Fibroblast of lung (primary cell): ENCODE measurements around the gene IQGAP2. TPM values are rescaled to one million over a fixed set of nuclear protein-coding genes. Genes with fewer than 3 reads are reported as not detected.

Source experiments
- DNase-seq, 2 donors: peaks; one replicate each; pipeline versions ENCODE4 v3.0.0 to v3.0.0-alpha.2; 2010; ENCODE audit warnings: low read depth in 2 of 2
- H2AFZ ChIP-seq: 2 replicates; pipeline ENCODE4 v1.5.1; 2012; ENCODE audit warnings: low read length, control low read depth, inconsistent platforms
- H3K27ac ChIP-seq: 2 replicates; pipeline ENCODE4 v1.5.1; 2011; ENCODE audit warnings: low read length, control low read depth; ENCODE audit not compliant: insufficient read depth
- H3K27me3 ChIP-seq: 2 replicates; pipeline ENCODE4 v1.5.1; 2011; ENCODE audit warnings: mild to moderate bottlenecking, low read length; ENCODE audit not compliant: control insufficient read depth, insufficient read depth
- H3K36me3 ChIP-seq: 2 replicates; pipeline ENCODE4 v1.5.1; 2011; ENCODE audit warnings: low read length; ENCODE audit not compliant: control insufficient read depth, insufficient read depth
- H3K4me1 ChIP-seq: 2 replicates; pipeline ENCODE4 v1.5.1; 2011; ENCODE audit warnings: low read length; ENCODE audit not compliant: control insufficient read depth, insufficient read depth; ENCODE audit errors: extremely low read depth
- H3K4me2 ChIP-seq: 2 replicates; pipeline ENCODE4 v1.5.1; 2011; ENCODE audit warnings: low read length, control low read depth; ENCODE audit not compliant: insufficient read depth; ENCODE audit errors: extremely low read depth
- H3K4me3 ChIP-seq, 4 experiments: fragments of 200-600 bp in 1 of 4; sonication (generic) in 1 of 4; replicated peaks in 1 of 4; 2 replicates each; pipeline ENCODE4 v1.5.1; 2011 to 2016; ENCODE audit warnings: low read length in 4 of 4, low read depth in 3 of 4, mild to moderate bottlenecking in 3 of 4, control low read depth in 2 of 4, inconsistent platforms in 1 of 4, mixed read lengths in 1 of 4; ENCODE audit not compliant: insufficient read depth in 1 of 4; ENCODE audit errors: control extremely low read depth in 1 of 4
- H3K79me2 ChIP-seq: 2 replicates; pipeline ENCODE4 v1.5.1; 2012; ENCODE audit warnings: mild to moderate bottlenecking, low read length, inconsistent platforms; ENCODE audit not compliant: control insufficient read depth, insufficient read depth
- H3K9ac ChIP-seq: 2 replicates; pipeline ENCODE4 v1.5.1; 2011; ENCODE audit warnings: mild to moderate bottlenecking, low read length, control low read depth; ENCODE audit not compliant: insufficient read depth
- H3K9me3 ChIP-seq: 2 replicates; pipeline ENCODE4 v1.5.1; 2012; ENCODE audit warnings: low read depth, low read length; ENCODE audit not compliant: control insufficient read depth, insufficient read depth
- H4K20me1 ChIP-seq: 2 replicates; pipeline ENCODE4 v1.5.1; 2011; ENCODE audit warnings: low read length; ENCODE audit not compliant: control insufficient read depth, insufficient read depth; ENCODE audit errors: extremely low read depth
- CTCF ChIP-seq, 2 donors: IDR thresholded peaks in 1 of 2; conservative IDR thresholded peaks in 1 of 2; 1 replicate in 1 of 2; 2 replicates in 1 of 2; pipeline ENCODE4 v1.5.1; 2011 to 2012; ENCODE audit warnings: low read length in 2 of 2, control low read depth in 1 of 2, inconsistent platforms in 1 of 2, low read depth in 1 of 2, mild to moderate bottlenecking in 1 of 2
- EZH2 ChIP-seq: IDR thresholded peaks from 2 replicates; pipeline ENCODE4 v1.5.1; 2012; ENCODE audit warnings: low read length, control low read depth, mild to moderate bottlenecking; ENCODE audit errors: missing control alignments
- polyA plus RNA-seq, 2 donors: library from polyadenylated mRNA; depleted of rRNA in 1 of 2; stranded (reverse) in 1 of 2; unstranded in 1 of 2; fragments of >200 nt; gene quantifications; 2 replicates each; pipeline ENCODE4 v1.2.1, GENCODE V29; 2011 to 2012; ENCODE audit warnings: missing spikeins in 1 of 2
- total RNA-seq: library from RNA; depleted of rRNA; stranded (reverse); fragments of >200 nt; gene quantifications from 2 replicates; pipeline ENCODE4 v1.2.1, GENCODE V29; 2014

IQGAP2 gene
- total and polyA plus RNA-seq, 2 donors (not counting 1 experiment from before 2014, with no cell fraction given): 5.1 to 7.9 TPM

- Histone ChIP-seq H2AFZ (no peak overlapping the region), H3K79me2 (no peaks in the 10 kb centered on the region), H3K9ac (no peak overlapping the region), H4K20me1 (no peaks in the 10 kb centered on the region), H3K9me3 (no peaks in the 10 kb centered on the region), H3K4me1 (no peaks in the 10 kb centered on the region), H3K4me3 (no peak overlapping the region), H3K4me2 (no peak overlapping the region), H3K36me3 (no peaks in the 10 kb centered on the region), H3K27me3 (no peaks in the 10 kb centered on the region), H3K27ac (no peak overlapping the region)
- DNase-seq: no peak
- no peak for TF ChIP-seq CTCF (conservative IDR thresholded peaks at IDR 0.05 in 1 of 2, IDR thresholded peaks at IDR 0.05 in 1 of 2; ENCODE audit: low read depth in 1 of 2, low read length in 2 of 2)
- no peak for TF ChIP-seq EZH2
Measured at GRCh38 chr5:76414788-76415187, 11.7 kb downstream of the IQGAP2 start.

GRCh38 chr5:76415855-76416254 lies 12.8 kb downstream of the IQGAP2 start:
- H3K27ac ChIP-seq: no peak overlapping the region
- H3K4me1 ChIP-seq: no peaks in the 10 kb centered on the region
- TF ChIP-seq EZH2 (no peak), CTCF (conservative IDR thresholded peaks at IDR 0.05 in 1 of 2, IDR thresholded peaks at IDR 0.05 in 1 of 2; ENCODE audit: low read depth in 1 of 2, low read length in 2 of 2) (no peak)
- H3K27me3 ChIP-seq: no peaks in the 10 kb centered on the region
- no peak overlapping the region for H3K4me3 ChIP-seq
- H2AFZ ChIP-seq: no peak overlapping the region
- H3K36me3 ChIP-seq: no peaks in the 10 kb centered on the region
- no peaks in the 10 kb centered on the region for H4K20me1 ChIP-seq
- no peaks in the 10 kb centered on the region for H3K79me2 ChIP-seq
- no peak for DNase-seq
- no peaks in the 10 kb centered on the region for H3K9me3 ChIP-seq
- no peak overlapping the region for H3K9ac ChIP-seq
- H3K4me2 ChIP-seq: no peak overlapping the region

- Histone ChIP-seq H4K20me1 (no peaks in the 10 kb centered on the region), H3K9ac (no peak overlapping the region), H3K9me3 (no peaks in the 10 kb centered on the region), H3K4me1 (no peaks in the 10 kb centered on the region), H3K27ac (no peak overlapping the region), H3K4me3 (no peak overlapping the region), H2AFZ (no peak overlapping the region), H3K4me2 (no peak overlapping the region), H3K79me2 (no peaks in the 10 kb centered on the region), H3K27me3 (no peaks in the 10 kb centered on the region), H3K36me3 (no peaks in the 10 kb centered on the region)
- TF ChIP-seq CTCF (conservative IDR thresholded peaks at IDR 0.05 in 1 of 2, IDR thresholded peaks at IDR 0.05 in 1 of 2; ENCODE audit: low read depth in 1 of 2, low read length in 2 of 2) (no peak), EZH2 (no peak)
- no peak for DNase-seq
Measured at GRCh38 chr5:76419597-76420298, 16.7 kb downstream of the IQGAP2 start.
